HG03457 (cell line): ENCODE results near the gene NLRX1.
"Not testable (repeated sequence)": the region's sequence is repeated elsewhere in the genome, so short reads cannot be mapped to it uniquely, and the experiment has no call there.

ENCODE experiments used
- ATAC-seq: cut with Tn5 transposase; IDR thresholded peaks from one replicate; pipeline ENCODE4 v1.9.1; 2021; ENCODE audit warnings: moderate number of reproducible peaks; ENCODE audit not compliant: unreplicated experiment

Gene NLRX1, protein sequence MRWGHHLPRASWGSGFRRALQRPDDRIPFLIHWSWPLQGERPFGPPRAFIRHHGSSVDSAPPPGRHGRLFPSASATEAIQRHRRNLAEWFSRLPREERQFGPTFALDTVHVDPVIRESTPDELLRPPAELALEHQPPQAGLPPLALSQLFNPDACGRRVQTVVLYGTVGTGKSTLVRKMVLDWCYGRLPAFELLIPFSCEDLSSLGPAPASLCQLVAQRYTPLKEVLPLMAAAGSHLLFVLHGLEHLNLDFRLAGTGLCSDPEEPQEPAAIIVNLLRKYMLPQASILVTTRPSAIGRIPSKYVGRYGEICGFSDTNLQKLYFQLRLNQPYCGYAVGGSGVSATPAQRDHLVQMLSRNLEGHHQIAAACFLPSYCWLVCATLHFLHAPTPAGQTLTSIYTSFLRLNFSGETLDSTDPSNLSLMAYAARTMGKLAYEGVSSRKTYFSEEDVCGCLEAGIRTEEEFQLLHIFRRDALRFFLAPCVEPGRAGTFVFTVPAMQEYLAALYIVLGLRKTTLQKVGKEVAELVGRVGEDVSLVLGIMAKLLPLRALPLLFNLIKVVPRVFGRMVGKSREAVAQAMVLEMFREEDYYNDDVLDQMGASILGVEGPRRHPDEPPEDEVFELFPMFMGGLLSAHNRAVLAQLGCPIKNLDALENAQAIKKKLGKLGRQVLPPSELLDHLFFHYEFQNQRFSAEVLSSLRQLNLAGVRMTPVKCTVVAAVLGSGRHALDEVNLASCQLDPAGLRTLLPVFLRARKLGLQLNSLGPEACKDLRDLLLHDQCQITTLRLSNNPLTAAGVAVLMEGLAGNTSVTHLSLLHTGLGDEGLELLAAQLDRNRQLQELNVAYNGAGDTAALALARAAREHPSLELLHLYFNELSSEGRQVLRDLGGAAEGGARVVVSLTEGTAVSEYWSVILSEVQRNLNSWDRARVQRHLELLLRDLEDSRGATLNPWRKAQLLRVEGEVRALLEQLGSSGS

DNA sequence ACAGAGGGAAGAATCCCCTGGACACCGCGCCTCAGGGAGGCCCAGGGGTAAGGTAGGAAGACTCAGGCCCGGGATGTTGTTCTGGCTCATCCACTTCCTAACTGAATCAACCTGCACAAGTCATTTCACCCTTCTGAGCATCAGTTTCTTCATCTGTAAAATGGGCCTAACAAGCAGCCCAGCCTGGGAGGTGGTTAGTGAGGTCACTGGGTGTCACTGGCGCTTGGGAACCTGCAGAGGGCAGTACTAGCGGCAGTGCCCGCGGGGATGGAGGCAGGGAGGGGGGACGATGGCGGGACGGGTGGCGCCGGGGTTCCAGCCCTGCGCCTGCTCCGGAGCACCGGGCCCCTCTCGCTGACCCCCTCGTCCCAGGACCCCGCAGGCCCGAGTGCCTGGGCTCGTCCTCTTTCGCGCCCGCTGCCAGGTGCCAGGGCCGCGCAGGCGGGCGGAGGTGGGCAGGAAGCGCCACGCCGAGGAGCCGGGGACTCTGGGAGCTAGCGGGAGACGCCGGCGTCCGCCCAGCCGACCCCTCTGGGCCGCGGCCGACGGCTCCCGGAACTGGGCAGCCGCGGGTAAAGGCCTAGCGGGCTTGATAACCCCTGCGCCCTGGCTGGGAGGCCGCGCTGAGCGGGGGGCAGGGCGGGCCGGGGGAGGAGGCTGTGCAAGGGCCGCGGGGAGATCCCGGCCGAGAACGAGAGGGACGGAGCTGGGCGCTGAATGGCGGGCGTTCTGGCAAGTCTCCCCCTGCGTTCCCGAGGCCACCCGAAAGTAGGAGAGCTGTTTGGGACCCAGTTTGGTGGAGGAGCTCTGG lies at the start of gene NLRX1:
Gene NLRX1 (plus strand): TSS at position 255 of the 811 bp plus-strand sequence. CDS start 2,679 bp downstream, outside the sequence.
- ATAC-seq, result peak; percentile 84

DNA sequence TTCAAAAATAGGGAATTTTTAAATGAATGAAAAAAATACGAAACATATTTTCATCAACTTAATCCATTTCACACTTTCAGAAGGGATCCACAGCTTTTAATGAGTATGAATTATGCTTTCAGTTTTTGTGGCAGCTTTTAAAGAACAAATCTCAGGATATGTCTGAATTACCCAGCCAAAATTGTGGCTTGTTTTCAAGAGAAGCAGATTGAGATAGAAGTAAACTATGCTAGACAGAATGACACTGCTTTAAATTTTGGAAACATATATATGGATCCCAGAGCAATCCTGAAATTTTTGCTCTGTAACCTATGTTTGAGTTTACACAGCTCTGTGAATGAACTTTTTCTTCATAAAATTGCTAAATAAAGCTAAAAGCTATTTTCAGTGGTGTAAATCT lies 49.6 kb upstream of the NLRX1 start:
- ATAC-seq, result no peak

DNA sequence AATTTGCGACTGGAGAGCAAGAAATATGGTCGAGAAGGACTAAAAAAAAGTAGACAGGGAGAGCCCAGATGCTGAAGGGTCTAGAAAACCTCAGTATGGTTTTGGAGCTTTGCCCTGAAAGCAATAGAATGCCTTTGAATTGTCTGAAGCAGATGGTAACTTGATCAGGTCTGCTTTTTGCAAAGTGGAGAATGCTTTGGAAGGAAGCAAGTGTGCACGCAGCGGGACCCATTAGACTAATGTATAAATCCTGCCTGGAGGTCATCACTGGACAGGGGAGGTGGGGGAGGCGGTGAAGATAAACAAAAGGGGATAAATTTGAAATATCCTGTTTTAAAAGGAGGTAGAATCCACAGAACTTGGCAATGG lies 47.9 kb upstream of the NLRX1 start:
- no peak for ATAC-seq

DNA sequence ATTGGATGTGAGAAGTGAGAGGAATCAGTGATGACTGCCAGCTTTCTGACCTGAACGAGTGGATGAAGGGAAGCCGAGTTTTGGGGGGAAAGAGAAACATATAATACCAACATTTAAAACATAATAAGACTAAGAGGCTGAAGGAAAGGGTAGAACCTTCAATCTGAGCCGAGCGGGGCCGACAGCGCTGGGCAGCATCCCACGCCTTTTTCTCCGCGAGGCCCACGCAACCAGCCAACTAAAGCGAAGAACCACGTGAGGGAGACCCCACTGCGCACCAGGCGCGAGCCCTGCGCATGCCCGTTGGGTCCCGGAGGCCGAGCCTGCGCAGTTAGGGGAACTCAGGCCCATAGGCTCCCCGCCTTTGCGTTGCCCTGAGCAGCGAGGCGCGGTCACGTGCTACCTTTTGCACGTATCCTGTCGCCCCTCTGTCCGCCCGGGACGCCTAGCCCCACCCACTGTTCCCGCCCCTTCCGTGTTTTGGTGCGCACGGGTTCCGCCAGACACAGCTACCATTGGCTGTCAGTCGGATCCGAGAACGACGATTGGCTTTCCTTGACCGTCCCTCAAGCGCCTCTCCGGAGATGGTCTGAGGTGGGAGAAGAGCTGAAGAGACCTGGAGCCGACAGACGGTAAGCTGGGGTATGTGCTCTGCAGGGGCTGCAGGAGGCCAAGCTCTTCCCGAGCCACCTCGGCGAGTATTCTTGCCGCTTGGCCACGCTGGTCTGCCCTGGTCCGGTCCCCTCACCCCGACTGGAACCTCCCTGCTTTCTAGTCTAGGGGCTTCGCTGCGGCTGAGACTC lies 47.3 kb upstream of the NLRX1 start, which contains the start of gene HINFP:
Gene HINFP (plus strand): TSS at position 573 of the 803 bp plus-strand sequence. CDS start 5,365 bp downstream, outside the sequence.
- ATAC-seq, result peak; percentile 93

DNA sequence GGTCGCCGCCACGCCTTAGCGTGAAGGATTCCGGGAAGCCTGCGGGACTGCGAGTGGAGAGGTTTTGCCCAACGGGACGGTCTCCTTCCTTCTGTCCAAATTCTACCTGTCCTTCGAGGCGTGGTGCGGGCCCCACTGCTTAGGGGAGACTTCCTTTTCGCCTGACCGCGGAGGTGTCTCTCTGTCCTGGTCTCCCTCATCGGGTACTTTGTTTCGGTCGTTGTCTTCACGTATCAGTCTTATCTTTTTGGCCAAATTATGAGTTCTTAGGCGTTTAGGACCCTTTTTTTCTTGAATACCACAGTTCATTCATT lies 46.8 kb upstream of the NLRX1 start:
- ATAC-seq, result peak; percentile 4

GRCh38 chr11:119125821-119126220 lies 42.7 kb upstream of the NLRX1 start:
- ATAC-seq, result no peak

DNA sequence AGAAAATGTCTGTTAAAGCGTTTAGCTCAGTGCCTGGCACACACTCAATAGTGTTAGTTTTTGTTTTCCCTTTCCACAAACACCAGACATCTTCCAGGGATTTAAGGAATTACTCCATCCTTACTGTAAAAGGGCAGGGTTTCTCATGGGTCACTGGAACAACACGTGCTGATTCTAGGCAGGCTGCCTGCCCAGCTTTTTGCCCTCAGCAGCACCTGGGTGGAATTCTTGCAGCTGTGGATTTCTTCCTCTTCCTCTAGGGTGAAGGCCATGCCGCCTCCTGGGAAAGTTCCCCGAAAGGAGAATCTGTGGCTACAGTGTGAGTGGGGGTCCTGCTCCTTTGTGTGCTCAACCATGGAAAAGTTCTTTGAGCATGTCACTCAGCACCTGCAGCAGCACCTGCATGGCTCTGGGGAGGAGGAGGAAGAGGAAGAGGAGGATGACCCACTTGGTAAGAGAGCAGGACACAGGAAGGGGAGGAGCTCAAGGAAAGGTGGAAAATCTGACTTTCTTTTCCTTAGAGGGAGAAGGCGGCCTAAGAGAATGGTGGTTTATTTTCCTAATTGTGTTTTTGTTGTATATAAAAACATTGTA lies 41.8 kb upstream of the NLRX1 start:
- ATAC-seq, result no peak

DNA sequence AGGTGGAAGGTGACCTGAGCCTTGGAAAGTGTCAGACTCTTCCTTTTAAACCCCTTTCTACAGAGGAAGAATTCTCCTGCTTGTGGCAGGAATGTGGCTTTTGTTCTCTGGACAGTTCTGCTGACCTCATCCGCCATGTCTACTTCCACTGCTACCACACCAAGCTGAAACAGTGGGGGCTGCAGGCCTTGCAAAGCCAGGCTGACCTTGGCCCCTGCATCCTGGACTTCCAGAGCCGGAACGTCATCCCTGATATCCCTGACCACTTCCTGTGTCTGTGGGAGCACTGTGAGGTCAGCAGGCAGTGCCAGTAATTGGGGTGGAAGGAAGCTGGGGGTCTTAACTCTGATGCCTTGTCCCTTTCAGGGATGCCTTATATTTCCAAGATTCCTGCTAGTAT lies 37.9 kb upstream of the NLRX1 start:
- ATAC-seq, result no peak

DNA sequence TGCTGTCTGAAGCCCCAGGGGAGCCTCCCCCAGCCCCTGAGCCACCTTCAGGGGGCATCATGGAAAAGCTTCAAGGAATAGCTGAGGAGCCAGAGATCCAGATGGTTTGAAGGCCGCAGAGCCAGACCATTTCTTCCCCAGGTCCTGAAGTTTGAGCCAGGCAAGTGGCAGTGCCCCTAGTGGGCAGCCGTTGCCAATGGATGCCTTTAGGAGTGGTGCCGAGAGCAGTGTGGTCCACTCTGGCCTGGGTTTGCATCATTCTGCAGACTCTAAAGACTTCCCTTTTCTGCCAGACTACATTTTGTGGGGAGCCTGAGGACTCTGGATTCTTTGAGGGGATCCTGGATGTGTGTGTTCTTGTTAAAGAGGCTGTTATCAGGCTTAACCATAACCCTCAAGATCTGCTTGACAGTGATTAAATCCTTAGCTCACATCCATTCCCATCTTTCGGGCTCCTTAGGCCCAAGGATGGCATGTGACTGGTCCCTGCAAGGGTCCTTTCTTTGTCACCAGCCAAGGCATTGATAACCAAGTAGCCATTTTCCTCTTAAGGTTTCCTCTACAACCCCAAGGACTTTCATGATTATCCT lies 34.0 kb upstream of the NLRX1 start:
- no peak for ATAC-seq

DNA sequence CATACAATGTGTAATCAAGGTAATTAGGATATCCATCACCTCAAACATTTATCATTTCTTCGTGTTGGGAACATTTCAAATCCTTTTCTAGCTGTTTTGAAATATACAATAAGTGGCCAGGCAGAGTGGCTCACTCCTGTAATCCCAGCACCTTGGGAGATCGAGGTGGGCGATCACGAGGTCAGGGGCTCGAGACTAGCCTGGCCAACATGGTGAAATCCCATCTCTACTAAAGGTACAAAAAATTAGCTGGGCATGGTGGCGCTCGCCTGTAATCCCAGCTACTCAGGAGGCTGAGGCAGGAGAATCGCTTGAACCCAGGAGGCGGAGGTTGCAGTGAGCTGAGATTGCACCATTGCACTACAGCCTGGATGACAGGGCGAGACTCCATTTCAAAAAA lies 29.2 kb upstream of the NLRX1 start:
- not testable (repeated sequence) for ATAC-seq

GRCh38 chr11:119144825-119145486 lies 23.6 kb upstream of the NLRX1 start:
- ATAC-seq, result no peak

DNA sequence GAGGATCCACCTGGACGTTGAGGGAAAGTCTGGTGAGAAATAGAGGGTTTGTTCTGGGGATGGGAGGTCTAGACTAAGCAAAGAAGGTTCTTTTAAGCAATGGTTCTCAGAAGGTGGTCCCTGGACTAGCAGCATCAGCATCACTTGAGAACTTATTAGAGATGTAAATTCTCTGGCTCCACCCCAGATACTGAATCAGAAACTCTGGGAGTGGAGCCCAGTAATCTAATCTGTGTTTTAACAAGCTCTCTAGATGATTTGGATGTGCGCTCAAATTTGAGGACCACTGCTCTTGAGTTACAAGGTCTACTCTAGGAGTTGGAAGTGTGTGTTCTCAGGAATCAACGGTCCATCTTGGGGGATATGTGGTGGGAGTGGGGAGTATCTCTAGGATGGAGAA lies 23.0 kb upstream of the NLRX1 start:
- ATAC-seq, result no peak

- no peak for ATAC-seq
Measured at GRCh38 chr11:119147604-119148333, 20.8 kb upstream of the NLRX1 start.

GRCh38 chr11:119148720-119149017 lies 19.9 kb upstream of the NLRX1 start:
- no peak for ATAC-seq

GRCh38 chr11:119149018-119149785 lies 19.3 kb upstream of the NLRX1 start, which contains the start of gene ABCG4:
TSS of gene ABCG4 (plus strand) at chr11:119149052. CDS start at chr11:119149966, 914 bp downstream.
- no peak for ATAC-seq

DNA sequence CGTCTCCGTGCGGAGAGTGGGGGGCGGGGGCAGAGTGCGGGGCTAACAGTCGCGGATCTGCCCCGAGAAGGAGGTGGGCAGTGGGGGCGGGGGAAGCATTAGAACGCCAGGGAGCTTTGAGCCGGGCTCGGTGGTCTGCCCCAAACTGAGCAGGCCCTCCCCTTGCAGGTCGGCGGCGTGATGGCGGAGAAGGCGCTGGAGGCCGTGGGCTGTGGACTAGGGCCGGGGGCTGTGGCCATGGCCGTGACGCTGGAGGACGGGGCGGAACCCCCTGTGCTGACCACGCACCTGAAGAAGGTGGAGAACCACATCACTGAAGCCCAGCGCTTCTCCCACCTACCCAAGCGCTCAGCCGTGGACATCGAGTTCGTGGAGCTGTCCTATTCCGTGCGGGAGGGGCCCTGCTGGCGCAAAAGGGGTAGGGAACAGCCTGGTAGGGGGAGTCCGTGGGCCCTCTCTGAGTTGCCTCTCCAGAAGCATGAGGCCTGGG lies 18.7 kb upstream of the NLRX1 start:
- no peak for ATAC-seq

- ATAC-seq, result no peak
Measured at GRCh38 chr11:119152043-119152442, 16.5 kb upstream of the NLRX1 start.
